Activated effector memory CD4-positive, alpha-beta T cell treated with anti-CD3 and anti-CD28 coated beads, Interleukin-2, amount 50 U/mL, for 16 hours (primary cell): Measurements from ENCODE around the gene CARNS1.
"Not testable (repeated sequence)": the region's sequence is repeated elsewhere in the genome, so short reads cannot be mapped to it uniquely, and the experiment has no call there.

Source experiments
- DNase-seq: peaks from one replicate; pipeline ENCODE4 v3.0.0-alpha.2; 2020

Gene CARNS1

DNA sequence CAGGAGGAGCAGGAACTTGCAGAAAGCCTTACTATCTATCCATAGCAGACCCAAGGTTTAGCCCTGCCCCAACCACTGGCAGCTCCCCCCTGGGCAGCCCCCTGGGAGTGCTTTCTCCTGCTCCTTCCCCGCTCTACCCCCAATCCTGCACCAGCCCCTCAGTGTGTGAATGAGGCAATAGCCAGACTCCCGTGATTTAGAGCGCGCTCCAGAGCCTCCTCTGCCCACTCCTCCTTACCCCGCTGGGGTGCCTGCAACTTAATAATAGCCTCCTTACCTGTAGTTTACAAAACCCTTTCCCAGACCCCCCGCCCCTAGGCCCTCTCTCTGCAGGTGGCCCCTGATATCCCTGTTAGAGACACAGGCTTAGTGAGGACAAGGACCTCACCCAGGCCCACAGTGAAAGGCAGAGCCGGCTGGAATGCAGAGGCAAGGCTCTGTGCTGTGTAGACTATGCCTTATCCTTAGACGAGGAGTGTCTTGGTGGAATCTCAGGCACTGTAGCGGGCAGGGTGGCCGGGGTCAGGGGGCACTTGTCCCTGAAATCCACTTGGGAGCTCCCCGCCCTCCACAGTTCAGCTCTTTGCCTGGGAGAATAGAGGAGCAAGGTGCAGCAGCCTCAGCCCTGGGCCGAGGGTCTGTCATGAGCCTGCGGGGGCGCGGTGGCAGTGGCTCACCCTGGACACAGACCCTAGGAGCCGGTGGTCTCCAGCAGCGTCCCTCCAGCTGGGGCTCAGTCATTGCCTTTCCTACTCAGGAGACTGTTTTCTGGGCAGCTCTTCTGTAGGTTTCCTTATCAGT is 4.3 kb upstream of the CARNS1 start:
- no peak for DNase-seq

DNA sequence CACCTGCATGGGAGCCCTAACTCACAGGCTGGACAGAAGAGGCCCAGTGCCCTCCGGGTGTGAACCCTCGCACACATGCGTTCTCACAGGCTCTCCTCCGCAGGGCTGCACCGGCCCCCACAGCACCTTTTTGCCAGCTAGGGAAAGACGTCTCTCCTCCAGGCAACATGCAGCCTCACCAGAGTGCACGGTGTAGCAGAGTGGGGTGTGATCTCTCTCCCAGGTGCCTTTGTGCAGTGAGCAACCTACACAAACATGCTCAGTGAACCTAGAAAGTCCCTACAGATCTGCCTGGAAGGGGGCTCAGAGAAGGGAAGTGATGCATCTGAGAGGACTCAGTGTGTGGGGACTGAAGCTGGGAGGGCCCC is 3.7 kb upstream of the CARNS1 start:
- no peak for DNase-seq

DNA sequence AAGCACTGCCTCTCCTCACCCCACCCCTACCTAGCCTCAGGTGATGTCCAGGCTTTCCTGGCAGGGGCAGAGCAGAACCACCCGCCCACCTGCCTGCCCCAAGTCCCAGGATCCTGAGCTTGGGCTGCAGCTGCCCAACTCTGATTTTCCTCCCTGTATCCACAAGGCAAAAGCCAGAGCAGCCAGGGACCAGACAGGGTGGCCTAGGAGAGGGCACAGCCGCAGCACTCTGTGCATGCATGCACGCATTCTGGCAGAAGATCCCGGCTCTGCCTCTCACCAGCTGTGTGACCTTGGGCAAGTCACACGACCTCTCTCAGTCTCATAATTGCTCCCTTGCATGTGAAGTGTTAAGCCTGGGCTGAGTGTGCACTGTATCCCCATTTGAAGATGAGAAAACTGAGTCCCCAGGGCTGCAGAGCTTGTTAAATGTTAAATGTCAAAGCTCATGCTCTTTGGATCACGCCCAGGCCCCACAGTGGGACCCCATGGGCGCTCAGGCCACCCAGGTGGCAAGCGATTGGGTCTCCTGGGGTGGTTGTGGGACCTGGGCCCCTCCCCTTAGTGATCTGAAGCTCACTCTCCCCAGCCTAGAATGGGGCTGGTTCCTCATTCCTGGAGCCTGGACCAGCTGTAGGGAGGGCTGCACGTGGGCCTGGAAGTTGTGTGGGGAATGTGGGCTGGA is 2.8 kb upstream of the CARNS1 start:
- no peak for DNase-seq

DNA sequence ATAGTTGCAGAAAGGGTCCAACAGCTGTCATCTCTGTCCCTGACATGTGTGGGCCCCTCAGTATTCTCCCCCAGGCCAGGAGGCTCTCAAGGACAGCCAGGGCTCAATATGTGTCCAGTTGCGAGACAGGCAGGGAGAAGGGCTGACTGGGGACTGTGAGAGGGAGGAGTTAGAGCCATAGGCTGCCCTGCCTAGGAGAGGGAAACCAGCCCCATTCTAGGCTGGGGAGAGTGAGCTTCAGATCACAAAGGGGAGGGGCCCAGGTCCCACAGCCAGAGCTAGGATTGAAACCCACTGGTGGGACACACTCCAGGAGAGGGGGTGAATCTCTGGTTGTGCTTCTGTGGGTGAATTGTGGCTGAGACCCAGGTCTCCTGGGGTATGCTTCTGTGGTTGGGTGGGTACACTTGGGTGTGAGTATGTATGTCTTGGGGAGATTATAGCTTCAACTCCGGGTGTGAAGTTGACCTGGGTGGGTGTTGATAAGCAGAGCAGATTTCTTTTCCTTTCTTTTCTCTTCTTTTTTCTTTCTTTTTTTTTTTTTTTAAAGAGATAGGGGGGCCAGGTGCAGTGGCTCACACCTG is 2.1 kb upstream of the CARNS1 start:
- no peak for DNase-seq

DNA sequence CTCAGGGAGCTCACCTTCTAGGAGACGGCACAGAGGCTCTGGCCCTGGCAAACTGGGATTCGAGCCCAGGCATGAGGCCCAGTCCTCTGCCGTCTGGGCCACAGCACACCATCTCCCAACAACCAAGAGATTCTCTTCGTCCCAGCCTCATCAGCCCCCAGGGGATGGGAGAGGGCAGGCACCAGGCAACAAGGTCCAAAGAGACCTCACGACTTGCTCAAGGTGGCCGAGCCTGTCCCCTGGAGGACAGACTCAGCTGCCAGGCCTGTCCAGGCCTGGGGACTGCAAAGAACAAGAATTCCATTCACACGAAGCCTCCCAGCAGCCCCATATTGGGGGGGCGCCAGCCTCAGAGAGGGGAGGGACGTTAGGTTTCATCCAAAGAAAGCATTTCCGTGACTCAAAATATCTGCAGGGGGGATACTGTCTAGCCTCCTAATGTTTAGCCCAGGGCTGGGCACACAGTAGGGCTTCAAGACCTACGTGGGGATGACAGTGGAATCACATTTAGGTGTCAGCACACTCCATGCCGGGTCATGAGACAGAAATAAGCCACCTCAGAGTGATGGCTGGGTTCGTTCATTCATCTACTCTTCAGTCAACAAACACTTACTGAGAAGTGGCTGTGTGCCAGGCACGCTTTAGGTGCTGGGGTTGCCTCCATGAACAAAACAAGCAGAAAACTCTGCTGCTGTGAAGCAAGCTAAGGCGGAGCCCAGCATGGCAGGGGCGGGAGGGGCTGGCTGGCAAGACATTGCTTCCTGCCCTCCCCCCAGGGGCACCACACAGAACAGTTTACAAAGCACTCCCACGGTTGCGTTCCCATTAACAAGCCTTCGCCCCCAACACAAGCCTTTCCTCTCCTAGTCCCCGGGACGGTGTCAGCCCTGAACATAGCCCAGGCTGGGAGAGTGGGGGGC is 1.2 kb downstream of the CARNS1 start:
- DNase-seq, result peak; percentile 89

DNA sequence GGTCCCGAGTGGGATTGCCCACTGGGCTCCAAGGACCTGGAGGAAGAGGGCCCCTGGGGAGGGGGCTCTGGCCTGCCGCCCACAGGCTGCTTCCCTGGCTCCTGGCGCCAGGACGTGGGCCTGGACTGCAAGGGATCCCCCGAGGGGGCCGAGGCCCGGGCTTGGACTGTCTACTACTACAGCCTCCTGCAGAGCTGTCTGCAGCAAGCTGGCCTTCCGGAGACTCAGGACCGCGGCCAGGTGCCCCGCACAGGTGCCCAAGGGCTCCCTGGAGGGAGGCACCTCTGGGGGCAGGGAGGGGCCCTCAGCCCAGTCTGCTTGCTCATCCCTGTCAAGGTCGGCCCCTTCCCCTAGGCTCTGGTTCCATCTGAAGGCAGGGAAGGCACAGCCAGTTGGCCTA is 1.9 kb downstream of the CARNS1 start:
- DNase-seq, result no peak

DNA sequence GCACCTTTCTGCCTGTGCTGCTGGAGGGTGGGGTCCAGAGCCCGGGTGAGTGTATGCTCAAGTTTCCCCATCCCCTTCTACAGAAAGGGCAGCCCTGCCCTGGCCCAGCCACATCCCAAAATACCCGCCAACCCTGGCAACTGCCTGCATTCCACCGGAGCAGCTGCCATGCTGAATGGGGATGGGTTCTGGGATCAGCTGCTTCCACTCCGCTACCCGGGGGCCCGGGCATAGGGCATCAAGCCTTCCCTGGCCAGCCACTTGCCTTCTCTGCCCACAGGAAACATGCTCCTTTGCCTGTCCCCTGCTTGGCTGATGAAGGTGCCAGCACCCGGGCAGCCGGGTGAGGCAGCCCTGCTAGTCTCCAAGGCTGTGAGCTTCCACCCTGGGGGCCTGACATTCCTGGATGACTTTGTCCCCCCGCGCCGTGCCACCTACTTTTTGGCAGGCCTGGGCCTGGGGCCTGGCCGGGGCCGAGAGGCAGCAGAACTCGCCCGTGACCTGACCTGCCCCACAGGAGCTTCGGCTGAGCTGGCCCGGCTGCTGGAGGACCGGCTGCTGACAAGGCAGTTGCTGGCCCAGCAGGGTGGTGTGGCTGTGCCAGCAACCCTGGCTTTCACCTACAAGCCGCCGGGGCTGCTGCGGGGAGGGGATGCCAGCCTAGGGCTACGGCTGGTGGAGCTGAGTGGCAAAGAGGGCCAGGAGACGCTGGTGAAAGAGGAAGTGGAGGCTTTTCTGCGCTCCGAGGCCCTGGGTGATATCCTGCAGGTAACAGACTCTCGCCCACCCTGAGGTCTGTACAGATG is 3.2 kb downstream of the CARNS1 start:
- DNase-seq, result peak; percentile 77

DNA sequence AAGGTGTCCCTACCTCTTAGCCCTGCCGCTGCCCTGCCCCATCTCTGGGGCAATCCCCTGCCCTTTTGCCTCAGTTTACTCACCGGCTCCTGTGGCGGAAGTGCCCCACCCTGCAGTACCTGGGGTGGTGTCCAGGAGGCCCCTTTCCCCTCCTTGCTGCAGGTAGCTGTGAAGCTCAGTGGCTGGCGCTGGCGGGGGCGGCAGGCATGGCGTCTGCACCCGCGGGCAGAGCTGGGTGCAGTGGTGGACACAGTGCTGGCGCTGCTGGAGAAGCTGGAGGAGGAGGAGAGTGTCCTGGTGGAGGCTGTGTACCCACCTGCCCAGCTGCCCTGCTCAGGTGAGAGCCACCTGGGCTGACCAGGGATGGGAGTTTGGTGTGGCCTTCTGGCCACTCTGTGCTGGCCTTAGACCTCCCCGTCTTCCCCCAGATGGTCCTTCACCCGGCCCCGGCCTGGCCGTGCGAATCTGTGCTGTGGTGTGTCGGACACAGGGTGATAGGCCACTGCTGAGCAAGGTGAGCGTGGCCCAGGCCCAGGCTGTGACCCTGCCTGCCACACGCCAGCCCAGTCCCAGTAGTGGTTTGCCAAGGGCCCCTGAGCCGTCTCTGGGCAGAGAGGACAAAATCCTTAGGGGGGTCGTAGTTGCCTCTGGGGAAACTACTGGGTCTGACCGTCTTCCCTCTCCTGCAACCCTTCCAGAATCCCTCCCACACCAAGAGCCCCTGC is 4.0 kb downstream of the CARNS1 start:
- no peak for DNase-seq

DNA sequence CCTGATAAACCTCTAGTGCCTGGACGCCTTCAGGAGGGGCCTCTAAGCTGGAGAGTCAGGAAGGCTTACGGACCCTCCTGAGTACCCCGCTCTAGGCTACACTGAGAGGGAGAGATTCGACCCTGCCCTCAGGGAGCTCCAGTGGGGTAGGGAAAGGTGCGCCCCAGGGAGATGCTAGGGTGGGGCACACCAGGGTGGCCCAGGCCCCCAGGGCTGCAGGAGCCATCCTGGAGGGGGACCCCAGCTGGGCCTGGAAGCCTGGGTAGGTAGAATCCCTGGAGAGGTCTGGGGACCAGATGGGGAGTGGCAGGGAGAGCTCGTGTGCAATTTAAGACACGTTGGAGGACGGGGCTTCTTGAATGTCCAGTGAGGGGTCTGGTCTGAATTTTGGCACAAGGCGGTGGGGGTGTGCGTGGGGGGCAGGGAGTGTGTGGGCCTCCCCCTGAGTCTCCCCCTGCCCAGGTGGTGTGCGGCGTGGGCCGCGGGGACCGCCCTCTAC is 4.7 kb downstream of the CARNS1 start:
- no peak for DNase-seq

DNA sequence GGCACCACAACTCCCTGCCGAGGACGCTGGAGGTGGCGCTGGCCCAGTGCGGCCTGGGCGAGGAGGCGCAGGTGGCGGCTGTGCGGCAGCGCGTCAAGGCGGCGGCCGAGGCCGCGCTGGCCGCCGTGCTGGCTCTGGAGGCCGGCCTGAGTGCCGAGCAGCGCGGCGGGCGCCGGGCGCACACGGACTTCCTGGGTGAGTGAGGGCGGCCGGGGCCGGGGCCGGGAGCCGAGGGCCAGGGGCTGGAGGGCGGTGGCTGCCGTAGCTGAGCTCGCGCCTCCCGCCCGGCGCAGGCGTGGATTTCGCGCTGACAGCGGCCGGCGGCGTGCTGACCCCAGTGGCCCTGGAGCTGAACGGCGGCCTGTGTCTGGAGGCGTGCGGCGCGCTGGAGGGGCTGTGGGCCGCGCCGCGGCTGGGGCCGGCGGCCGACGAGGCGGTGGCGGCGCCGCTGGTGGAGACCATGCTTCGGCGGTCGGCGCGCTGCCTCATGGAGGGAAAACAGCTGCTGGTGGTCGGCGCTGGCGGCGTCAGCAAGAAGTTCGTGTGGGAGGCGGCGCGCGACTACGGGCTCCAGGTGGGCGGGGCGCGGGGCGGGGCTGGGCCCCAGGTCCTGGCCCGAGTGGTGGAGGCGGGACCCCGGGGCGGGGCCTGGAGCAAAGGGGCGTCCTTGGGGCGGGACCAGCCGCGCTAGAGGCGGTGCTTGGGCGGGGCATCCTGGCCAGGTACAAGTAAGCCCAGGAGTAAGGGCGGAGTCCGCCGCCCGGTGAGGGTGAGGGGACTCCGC is 5.4 kb downstream of the CARNS1 start:
- DNase-seq, result peak; percentile 99

DNA sequence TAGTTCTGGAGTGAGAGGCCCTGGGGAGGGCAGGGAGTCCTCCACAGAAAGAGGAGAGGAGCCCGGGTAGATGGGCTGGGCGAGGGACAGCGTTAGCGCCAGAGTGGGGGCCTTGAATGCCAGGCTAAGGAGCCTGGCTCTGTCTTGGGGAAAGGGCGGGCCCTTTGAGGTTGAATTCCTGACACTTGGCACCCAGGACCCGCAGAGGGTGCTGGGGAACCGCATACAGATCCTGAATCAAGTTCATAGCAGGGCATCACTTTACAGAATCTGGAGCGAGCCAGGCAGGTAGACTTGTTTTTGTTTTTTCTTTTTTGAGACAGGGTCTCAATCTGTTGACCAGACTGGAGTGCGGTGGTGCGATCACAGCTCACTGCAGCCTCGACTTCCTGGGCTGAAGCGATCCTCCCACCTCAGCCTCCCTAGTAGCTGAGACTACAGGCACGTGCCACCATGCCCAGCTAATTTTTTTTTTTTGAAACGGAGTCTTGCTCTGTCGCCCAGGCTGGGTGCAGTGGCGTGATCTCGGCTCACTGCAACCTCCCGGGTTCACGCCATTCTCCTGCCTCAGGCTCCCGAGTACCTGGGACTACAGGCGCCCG is 6.1 kb downstream of the CARNS1 start:
- no peak for DNase-seq

DNA sequence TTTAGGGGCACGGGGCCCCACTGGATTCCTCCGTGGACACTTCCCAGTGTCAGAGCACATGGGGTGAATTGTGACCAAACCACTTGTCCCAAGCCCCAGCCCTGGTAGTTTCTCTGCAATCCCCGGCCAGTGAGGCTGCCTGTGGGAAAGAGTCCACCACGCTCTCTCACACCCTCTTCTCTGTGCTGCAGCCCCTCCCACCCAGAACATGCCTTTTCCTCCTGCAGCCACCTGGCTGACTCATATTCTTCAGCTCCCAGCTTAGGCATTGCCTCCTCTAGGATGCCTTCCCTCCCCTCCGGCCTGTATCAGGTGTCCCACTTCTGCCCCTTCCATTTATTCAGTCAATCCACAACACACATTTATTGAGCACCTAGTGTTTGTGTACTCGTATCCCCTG is 7.4 kb downstream of the CARNS1 start:
- no peak for DNase-seq

DNA sequence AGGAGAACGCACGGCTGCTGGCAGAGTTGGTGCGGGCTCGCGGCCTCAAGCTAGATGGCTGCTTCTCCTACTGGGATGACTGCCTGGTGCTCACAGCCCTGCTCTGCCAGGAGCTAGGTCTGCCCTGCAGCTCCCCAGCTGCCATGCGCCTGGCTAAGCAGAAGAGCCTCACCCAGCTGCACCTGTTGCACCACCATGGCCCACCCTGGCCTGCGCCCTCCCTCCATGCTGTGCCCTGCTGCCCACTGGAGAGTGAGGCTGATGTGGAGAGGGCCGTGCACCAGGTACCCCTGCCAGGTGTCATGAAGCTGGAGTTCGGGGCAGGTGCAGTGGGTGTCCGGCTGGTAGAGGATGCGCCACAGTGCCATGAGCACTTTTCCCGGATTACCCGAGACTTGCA is 8.0 kb downstream of the CARNS1 start:
- DNase-seq, result no peak

DNA sequence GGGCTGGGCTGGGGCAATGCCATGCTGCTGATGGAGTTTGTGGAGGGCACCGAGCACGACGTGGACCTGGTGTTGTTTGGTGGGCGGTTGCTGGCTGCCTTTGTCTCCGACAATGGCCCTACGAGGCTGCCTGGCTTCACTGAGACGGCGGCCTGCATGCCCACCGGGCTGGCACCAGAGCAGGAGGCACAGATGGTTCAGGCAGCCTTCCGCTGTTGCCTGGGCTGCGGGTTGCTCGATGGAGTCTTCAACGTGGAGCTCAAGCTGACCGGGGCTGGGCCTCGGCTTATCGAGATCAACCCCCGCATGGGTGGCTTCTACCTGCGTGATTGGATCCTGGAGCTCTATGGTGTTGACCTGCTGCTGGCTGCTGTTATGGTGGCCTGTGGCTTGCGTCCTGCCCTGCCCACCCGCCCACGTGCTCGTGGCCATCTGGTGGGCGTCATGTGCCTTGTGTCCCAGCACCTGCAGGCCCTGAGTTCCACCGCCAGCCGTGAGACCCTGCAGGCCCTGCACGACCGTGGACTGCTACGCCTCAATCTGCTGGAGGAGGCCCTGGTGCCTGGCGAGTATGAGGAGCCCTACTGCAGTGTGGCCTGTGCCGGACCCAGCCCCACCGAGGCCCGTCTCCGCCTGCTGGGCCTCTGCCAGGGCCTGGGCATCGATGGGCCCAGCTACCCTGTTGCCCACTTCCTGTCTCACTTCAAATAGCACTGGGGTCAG is 8.6 kb downstream of the CARNS1 start:
- no peak for DNase-seq

DNA sequence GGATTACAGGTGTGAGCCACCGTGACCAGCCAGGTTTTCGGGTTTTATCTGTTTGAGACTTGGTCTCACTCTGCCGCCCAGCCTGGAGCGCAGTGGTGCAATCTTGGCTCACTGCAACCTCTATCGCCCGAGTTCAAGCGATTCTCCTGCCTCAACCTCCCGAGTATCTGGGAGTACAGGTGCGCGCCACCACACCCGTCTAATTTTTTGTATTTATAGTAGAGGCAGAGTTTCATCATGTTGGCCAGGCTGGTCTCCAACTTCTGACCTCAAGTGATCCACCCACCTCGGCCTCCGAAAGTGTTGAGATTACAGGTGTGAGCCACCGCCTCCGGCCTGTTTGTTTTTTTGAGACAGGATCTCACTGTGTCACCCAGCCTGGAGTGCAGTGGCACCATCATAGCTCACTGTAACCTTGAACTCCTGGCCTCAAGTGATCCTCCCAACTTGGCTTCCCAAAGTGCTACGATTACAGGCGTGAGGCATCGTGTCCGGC is 11.9 kb downstream of the CARNS1 start:
- not testable (repeated sequence) for DNase-seq

DNA sequence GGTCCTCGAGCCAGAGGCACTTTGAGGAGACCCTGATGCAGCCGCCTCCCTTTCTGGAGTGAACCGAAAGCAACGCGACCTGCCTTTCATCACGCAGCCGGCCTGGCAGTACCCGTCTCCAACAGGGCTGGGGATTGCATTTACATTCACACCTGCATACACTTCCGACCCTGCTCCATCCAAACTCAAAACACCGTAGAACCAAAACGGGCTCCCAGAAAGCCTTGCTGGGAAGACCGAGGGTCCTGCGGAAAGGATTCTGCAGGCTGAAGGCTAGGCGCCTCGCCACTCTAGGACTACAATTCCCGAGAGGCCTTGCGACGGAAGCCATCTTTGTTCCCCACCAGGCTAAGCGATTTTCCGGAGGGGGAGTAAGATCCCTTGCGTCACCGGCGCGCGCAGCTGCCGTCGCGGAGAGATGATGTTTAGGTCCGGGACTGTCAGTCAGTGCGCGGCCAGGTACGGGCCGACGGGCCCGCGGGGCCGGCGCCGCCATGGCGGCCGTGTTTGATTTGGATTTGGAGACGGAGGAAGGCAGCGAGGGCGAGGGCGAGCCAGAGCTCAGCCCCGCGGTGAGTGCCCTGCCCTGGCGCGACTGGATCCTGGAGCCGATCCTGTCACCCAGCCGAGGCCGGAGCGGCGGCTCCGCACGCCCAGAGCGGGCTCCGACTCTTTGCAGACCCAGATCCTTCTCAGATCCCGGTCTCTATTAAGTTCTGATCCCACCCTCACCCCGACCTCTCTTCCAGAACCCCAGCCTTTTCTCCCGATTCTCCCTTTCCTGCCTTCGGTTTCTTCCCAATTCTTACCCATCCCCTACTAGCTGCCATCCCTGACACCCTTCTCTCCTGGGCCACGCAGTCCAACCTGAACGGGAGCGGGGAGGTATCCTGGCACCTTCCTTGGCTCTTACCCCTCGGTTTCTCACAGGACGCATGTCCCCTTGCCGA is 12.8 kb downstream of the CARNS1 start, which contains the start of gene RPS6KB2:
RPS6KB2 (plus strand) TSS at position 443 of the 950 bp plus-strand sequence; CDS start at position 495, 52 bp downstream.
- peak; percentile 100 for DNase-seq

DNA sequence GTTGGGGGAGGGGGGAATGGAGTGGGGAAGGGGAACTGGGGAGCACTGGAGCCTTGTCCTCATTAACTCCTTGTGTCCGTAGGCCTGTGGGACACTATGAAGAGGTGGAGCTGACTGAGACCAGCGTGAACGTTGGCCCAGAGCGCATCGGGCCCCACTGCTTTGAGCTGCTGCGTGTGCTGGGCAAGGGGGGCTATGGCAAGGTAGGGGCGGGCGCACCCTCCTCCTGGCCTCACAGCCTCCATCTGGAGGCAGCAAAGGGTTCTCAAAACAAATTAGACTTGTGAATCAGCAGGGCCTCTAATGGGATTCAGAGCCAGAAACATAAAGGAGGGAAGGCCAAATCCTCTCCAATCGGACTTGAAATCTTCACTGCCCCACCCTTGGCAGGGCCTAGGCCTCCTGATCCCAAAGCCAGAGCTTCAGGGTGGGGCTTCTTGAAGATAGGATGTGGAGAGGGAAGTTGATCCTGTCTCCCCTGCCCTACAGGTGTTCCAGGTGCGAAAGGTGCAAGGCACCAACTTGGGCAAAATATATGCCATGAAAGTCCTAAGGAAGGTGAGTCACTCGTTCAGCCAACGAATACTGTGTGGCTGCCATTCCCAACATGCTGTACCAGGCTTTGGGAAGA is 13.7 kb downstream of the CARNS1 start:
- DNase-seq, result no peak
